OCI-LY7 (cell line): Measurements from ENCODE around the gene TANC1. TPM values are rescaled to one million over a fixed set of nuclear protein-coding genes. Genes with fewer than 3 reads are reported as not detected.

Experiments used
- BruUV-seq: library from RNA; stranded (reverse); fragments of 400-500 nt; replicated peaks from 2 replicates; lab custom pipeline; 2021; lab: Mats Ljungman, UMichigan
- CTCF ChIA-PET: fragments of 300-600 bp; sonication (Branson Sonifier 250); formaldehyde crosslinking; loops from one replicate; lab custom pipeline; 2022; ENCODE audit warnings: antibody characterized with exemption; ENCODE audit not compliant: unreplicated experiment; lab: Charles Lee
- POLR2A ChIA-PET: fragments of 300-600 bp; sonication (Branson Sonifier 250); formaldehyde crosslinking; loops from one replicate; lab custom pipeline; 2022; ENCODE audit warnings: antibody characterized with exemption; lab: Charles Lee
- DNase-seq: peaks from one replicate; pipeline ENCODE4 v3.0.0-alpha.2; 2015; ENCODE audit warnings: low spot score
- H2AFZ ChIP-seq: fragments of 200-600 bp; sonication (generic), shearing (Covaris generic); 2 replicates; pipeline ENCODE4 v1.6.1; 2014; ENCODE audit warnings: mild to moderate bottlenecking, antibody characterized with exemption, low read length, moderate library complexity
- H3K27ac ChIP-seq: fragments of 200-600 bp; sonication (generic); 2 replicates; pipeline ENCODE4 v1.5.1; 2014; ENCODE audit warnings: mixed run types, low read depth, mild to moderate bottlenecking, moderate library complexity, low read length, inconsistent platforms; ENCODE audit not compliant: poor library complexity, severe bottlenecking
- H3K36me3 ChIP-seq: fragments of 200-600 bp; sonication (generic); 2 replicates; pipeline ENCODE4 v1.6.1; 2014; ENCODE audit warnings: mild to moderate bottlenecking, antibody characterized with exemption, low read length, moderate library complexity, mixed read lengths; ENCODE audit not compliant: insufficient read depth
- H3K4me1 ChIP-seq: fragments of 200-600 bp; sonication (generic); 2 replicates; pipeline ENCODE4 v1.5.1; 2014; ENCODE audit warnings: mild to moderate bottlenecking, low read length; ENCODE audit not compliant: insufficient read depth, poor library complexity, severe bottlenecking
- H3K4me2 ChIP-seq: fragments of 200-600 bp; sonication (generic); 2 replicates; pipeline ENCODE4 v1.6.1; 2014; ENCODE audit warnings: mild to moderate bottlenecking, low read length
- H3K4me3 ChIP-seq: fragments of 200-600 bp; sonication (generic); 2 replicates; pipeline ENCODE4 v1.5.1; 2014; ENCODE audit warnings: mild to moderate bottlenecking, low read depth, low read length; ENCODE audit not compliant: poor library complexity, severe bottlenecking
- H3K79me2 ChIP-seq: fragments of 200-600 bp; sonication (generic); 2 replicates; pipeline ENCODE4 v1.6.1; 2016; ENCODE audit warnings: low read depth, mild to moderate bottlenecking, low read length, moderate library complexity, mixed read lengths; ENCODE audit not compliant: insufficient read depth
- H3K9me2 ChIP-seq: fragments of 200-600 bp; sonication (generic); 2 replicates; pipeline ENCODE4 v1.6.1; 2016; ENCODE audit warnings: mild to moderate bottlenecking, low read length, mixed read lengths; ENCODE audit not compliant: insufficient read depth
- H3K9me3 ChIP-seq: fragments of 200-600 bp; sonication (generic); 2 replicates; pipeline ENCODE4 v1.6.1; 2014; ENCODE audit warnings: mild to moderate bottlenecking, mixed run types, low read length, mixed read lengths
- H4K20me1 ChIP-seq: fragments of 200-600 bp; sonication (generic); 2 replicates; pipeline ENCODE4 v1.6.1; 2014; ENCODE audit warnings: mild to moderate bottlenecking, antibody characterized with exemption, low read length, moderate library complexity, mixed read lengths; ENCODE audit not compliant: insufficient read depth
- CTCF ChIP-seq: fragments of 200-600 bp; sonication (generic); conservative IDR thresholded peaks from 2 replicates; pipeline ENCODE4 v1.5.1; 2014; ENCODE audit warnings: mild to moderate bottlenecking, antibody characterized with exemption, low read length, moderate library complexity, mixed read lengths
- EZH2phosphoT487 ChIP-seq: fragments of 200-600 bp; sonication (generic); IDR thresholded peaks from 2 replicates; pipeline ENCODE4 v1.6.1; 2018; ENCODE audit warnings: low read depth, borderline replicate concordance, mild to moderate bottlenecking, mixed run types, antibody characterized with exemption, low read length, moderate library complexity, mixed read lengths
- intact Hi-C: fragments of 100-400 bp; cut with micrococcal nuclease; formaldehyde crosslinking; loops from one replicate; pipeline ENCODE4 v1.10.0; 2022; ENCODE audit not compliant: unreplicated experiment
- total RNA-seq, 2 experiments: library from RNA; depleted of rRNA in 1 of 2; stranded (reverse); fragments of >200 nt in 1 of 2; shearing (Covaris generic) in 1 of 2; gene quantifications; 2 replicates each; pipeline ENCODE4 v1.2.3, GENCODE V29; 2014 to 2022

Gene TANC1
- total RNA-seq, 2 experiments from 2014 or later: 0.04 TPM; not detected in 1

GRCh38 chr2:158935617-158936016, 32.8 kb upstream of the TANC1 start:
- no peaks in the 10 kb centered on the region for H3K36me3 ChIP-seq
- intact Hi-C loops: no loop called here
- no peaks in the 10 kb centered on the region for H3K4me1 ChIP-seq
- H2AFZ ChIP-seq: no peak overlapping the region
- no peak overlapping the region for H3K27ac ChIP-seq
- TF ChIP-seq EZH2phosphoT487: no peak
- TF ChIP-seq CTCF: no peak
- H3K79me2 ChIP-seq: no peaks in the 10 kb centered on the region
- H4K20me1 ChIP-seq: no peaks in the 10 kb centered on the region
- H3K4me2 ChIP-seq: no peak overlapping the region
- H3K9me2 ChIP-seq: no peaks in the 10 kb centered on the region
- no peak for DNase-seq
- BruUV-seq: no TSS peak
- CTCF ChIA-PET: no interaction called here
- H3K4me3 ChIP-seq: no peak overlapping the region
- POLR2A ChIA-PET: no interaction called here
- H3K9me3 ChIP-seq: no peaks in the 10 kb centered on the region

GRCh38 chr2:158936978-158937377, 31.5 kb upstream of the TANC1 start:
- TF ChIP-seq EZH2phosphoT487: no peak
- TF ChIP-seq CTCF: no peak
- intact Hi-C loops: no loop called here
- CTCF ChIA-PET: no interaction called here

GRCh38 chr2:158940356-158940755, 28.1 kb upstream of the TANC1 start:
- CTCF ChIA-PET: no interaction called here
- Histone ChIP-seq H3K4me2 (no peak overlapping the region), H2AFZ (no peak overlapping the region), H3K27ac (no peak overlapping the region), H3K36me3 (no peaks in the 10 kb centered on the region), H3K9me2 (no peaks in the 10 kb centered on the region), H4K20me1 (no peaks in the 10 kb centered on the region), H3K4me1 (no peaks in the 10 kb centered on the region), H3K4me3 (no peak overlapping the region), H3K79me2 (no peaks in the 10 kb centered on the region), H3K9me3 (no peaks in the 10 kb centered on the region)
- DNase-seq: no peak
- POLR2A ChIA-PET: interaction anchor here (0.7 kb wide), 1 partner anchor 18 kb away, joined by 3 read pairs; no protein-coding TSS in a partner anchor
- intact Hi-C loops: no loop called here
- TF ChIP-seq EZH2phosphoT487 (no peak), CTCF (no peak)
- no TSS peak for BruUV-seq

More at GRCh38 chr2:158936978-158937377, 31.5 kb upstream of the TANC1 start:
- H3K4me2 ChIP-seq: no peak overlapping the region
- H3K9me2 ChIP-seq: no peaks in the 10 kb centered on the region
- no peaks in the 10 kb centered on the region for H3K36me3 ChIP-seq
- no peaks in the 10 kb centered on the region for H3K4me1 ChIP-seq
- POLR2A ChIA-PET: no interaction called here
- no peak for DNase-seq
- no peaks in the 10 kb centered on the region for H3K9me3 ChIP-seq
- H3K27ac ChIP-seq: no peak overlapping the region
- no peaks in the 10 kb centered on the region for H4K20me1 ChIP-seq
- H3K4me3 ChIP-seq: no peak overlapping the region
- no TSS peak for BruUV-seq
- no peaks in the 10 kb centered on the region for H3K79me2 ChIP-seq
- H2AFZ ChIP-seq: no peak overlapping the region
